WERI-Rb-1 (cell line): ENCODE measurements around the gene RNF114.

Experiments
- DNase-seq: peaks from one replicate; pipeline ENCODE4 v3.0.0-alpha.2; 2020
- H3K27ac ChIP-seq: fragments of 250-450 bp; sonication (Bioruptor Pico); 2 replicates; pipeline ENCODE4 v1.5.1; 2020; ENCODE audit warnings: mild to moderate bottlenecking, moderate library complexity
- H3K27me3 ChIP-seq: fragments of 250-450 bp; sonication (Bioruptor Pico); 2 replicates; pipeline ENCODE4 v1.5.1; 2021; ENCODE audit warnings: mild to moderate bottlenecking, low read depth, moderate library complexity; ENCODE audit not compliant: insufficient read depth, severe bottlenecking
- H3K36me3 ChIP-seq: fragments of 250-450 bp; sonication (Bioruptor Pico); 2 replicates; pipeline ENCODE4 v1.5.1; 2020; ENCODE audit warnings: mild to moderate bottlenecking, moderate library complexity
- H3K4me3 ChIP-seq: 2 replicates; pipeline ENCODE4 v1.5.1; 2011; ENCODE audit warnings: low read depth, mild to moderate bottlenecking, control low read depth, low read length
- H3K9me3 ChIP-seq: fragments of 250-450 bp; sonication (Bioruptor Pico); 2 replicates; pipeline ENCODE4 v1.5.1; 2021; ENCODE audit warnings: mild to moderate bottlenecking, moderate library complexity; ENCODE audit not compliant: severe bottlenecking
- TF ChIP-seq, protein P1 (sequence below): IDR thresholded peaks from 2 replicates; pipeline ENCODE4 v1.5.1; 2011; ENCODE audit warnings: low read depth, mild to moderate bottlenecking, control low read depth, inconsistent platforms, low read length

RNF114 gene

GRCh38 chr20:49935746-49936152 is 448 bp upstream of the RNF114 start:
- Histone ChIP-seq H3K4me3 (peak overlapping the region; percentile 27; the same call in 1 of the 2 replicates), H3K27ac (peak overlapping the region; percentile 46; the same call in 1 of the 2 replicates), H3K36me3 (peaks cover 23% of the 10 kb centered on the region), H3K9me3 (peaks cover 3% of the 10 kb centered on the region), H3K27me3 (no peaks in the 10 kb centered on the region)
- TF ChIP-seq, protein P1, sequence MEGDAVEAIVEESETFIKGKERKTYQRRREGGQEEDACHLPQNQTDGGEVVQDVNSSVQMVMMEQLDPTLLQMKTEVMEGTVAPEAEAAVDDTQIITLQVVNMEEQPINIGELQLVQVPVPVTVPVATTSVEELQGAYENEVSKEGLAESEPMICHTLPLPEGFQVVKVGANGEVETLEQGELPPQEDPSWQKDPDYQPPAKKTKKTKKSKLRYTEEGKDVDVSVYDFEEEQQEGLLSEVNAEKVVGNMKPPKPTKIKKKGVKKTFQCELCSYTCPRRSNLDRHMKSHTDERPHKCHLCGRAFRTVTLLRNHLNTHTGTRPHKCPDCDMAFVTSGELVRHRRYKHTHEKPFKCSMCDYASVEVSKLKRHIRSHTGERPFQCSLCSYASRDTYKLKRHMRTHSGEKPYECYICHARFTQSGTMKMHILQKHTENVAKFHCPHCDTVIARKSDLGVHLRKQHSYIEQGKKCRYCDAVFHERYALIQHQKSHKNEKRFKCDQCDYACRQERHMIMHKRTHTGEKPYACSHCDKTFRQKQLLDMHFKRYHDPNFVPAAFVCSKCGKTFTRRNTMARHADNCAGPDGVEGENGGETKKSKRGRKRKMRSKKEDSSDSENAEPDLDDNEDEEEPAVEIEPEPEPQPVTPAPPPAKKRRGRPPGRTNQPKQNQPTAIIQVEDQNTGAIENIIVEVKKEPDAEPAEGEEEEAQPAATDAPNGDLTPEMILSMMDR = no peak
- no peak for DNase-seq

GRCh38 chr20:49937027-49937929 is 1.1 kb downstream of the RNF114 start:
- H3K27me3 ChIP-seq = no peaks in the 10 kb centered on the region
- peak overlapping the region; percentile 84 for H3K27ac ChIP-seq
- peak overlapping the region; percentile 86 for H3K4me3 ChIP-seq
- DNase-seq = no peak
- TF ChIP-seq, protein P1 = no peak
- peaks cover 39% of the 10 kb centered on the region for H3K36me3 ChIP-seq
- peaks cover 3% of the 10 kb centered on the region for H3K9me3 ChIP-seq

GRCh38 chr20:49938173-49939163 is 2.3 kb downstream of the RNF114 start:
- Histone ChIP-seq H3K27me3 (no peaks in the 10 kb centered on the region), H3K4me3 (no peak overlapping the region; the same call in 1 of the 2 replicates), H3K27ac (peak overlapping the region; percentile 40), H3K9me3 (peaks cover 3% of the 10 kb centered on the region), H3K36me3 (peaks cover 49% of the 10 kb centered on the region)
- peak; percentile 44 for DNase-seq
- TF ChIP-seq, protein P1 = no peak

GRCh38 chr20:49941456-49941855 is 5.3 kb downstream of the RNF114 start:
- Histone ChIP-seq H3K9me3 (no peaks in the 10 kb centered on the region), H3K27me3 (no peaks in the 10 kb centered on the region), H3K27ac (no peak overlapping the region), H3K4me3 (no peak overlapping the region), H3K36me3 (peaks cover 71% of the 10 kb centered on the region)
- TF ChIP-seq, protein P1 = no peak
- DNase-seq = no peak

DNA sequence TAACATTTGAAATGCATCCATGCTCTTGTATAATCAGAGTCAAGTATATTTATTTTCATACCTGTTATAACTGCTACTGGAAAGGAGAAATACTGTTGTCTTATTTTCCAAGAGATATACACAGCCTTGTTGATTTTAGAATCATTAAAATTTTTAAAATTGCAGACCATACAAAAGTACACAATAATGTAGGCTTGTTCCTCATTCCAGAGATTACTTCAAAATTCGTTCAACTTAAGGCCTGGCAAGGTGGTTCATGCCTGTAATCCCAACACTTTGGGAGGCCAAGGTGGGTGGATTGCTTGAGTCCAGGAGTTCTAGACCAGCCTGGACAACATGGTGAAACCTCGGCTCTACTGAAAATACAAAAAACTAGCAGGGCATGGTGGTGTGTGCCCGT is 6.1 kb downstream of the RNF114 start:
- H3K27ac ChIP-seq = no peak overlapping the region
- no peak for DNase-seq
- H3K36me3 ChIP-seq = peaks cover 78% of the 10 kb centered on the region
- no peak overlapping the region for H3K4me3 ChIP-seq
- TF ChIP-seq, protein P1 = no peak
- H3K27me3 ChIP-seq = no peaks in the 10 kb centered on the region
- H3K9me3 ChIP-seq = no peaks in the 10 kb centered on the region
